Neural crest cell (in vitro differentiated cells): ENCODE results near the gene SORCS2. TPM values are rescaled to one million over a fixed set of nuclear protein-coding genes. Genes with fewer than 3 reads are reported as not detected.

Source experiments
- DNase-seq: peaks from one replicate; pipeline ENCODE4 v3.0.0; 2021; ENCODE audit warnings: low read depth, mixed read lengths, low spot score
- H3K27ac Mint-ChIP-seq: one replicate; pipeline ENCODE4 v1.8.0; 2021; ENCODE audit warnings: mild to moderate bottlenecking, mixed read lengths; ENCODE audit not compliant: unreplicated experiment
- H3K27me3 Mint-ChIP-seq: 2 replicates; pipeline ENCODE4 v1.8.0; 2021; ENCODE audit warnings: low read depth, mild to moderate bottlenecking, mixed read lengths
- H3K36me3 Mint-ChIP-seq: 2 replicates; pipeline ENCODE4 v1.8.0; 2021; ENCODE audit warnings: low read depth, mild to moderate bottlenecking, mixed read lengths
- H3K4me1 Mint-ChIP-seq: 2 replicates; pipeline ENCODE4 v1.8.0; 2021; ENCODE audit warnings: mixed read lengths
- H3K4me3 Mint-ChIP-seq: one replicate; pipeline ENCODE4 v1.8.0; 2021; ENCODE audit warnings: mild to moderate bottlenecking, mixed read lengths
- H3K9me3 Mint-ChIP-seq: 2 replicates; pipeline ENCODE4 v1.8.0; 2021; ENCODE audit warnings: mixed read lengths
- CTCF ChIP-seq: fragments of 200-600 bp; sonication (generic); conservative IDR thresholded peaks from 2 replicates; pipeline ENCODE4 v1.5.0; 2021; ENCODE audit warnings: antibody characterized with exemption, mild to moderate bottlenecking
- total RNA-seq: library from RNA; stranded (reverse); gene quantifications from 2 replicates; pipeline ENCODE4 v1.2.1, GENCODE V29; 2021

Gene SORCS2
- total RNA-seq, 1 donor from 2014 or later, result 1.1 TPM

GRCh38 chr4:7227008-7227407 is 34.7 kb downstream of the SORCS2 start:
- Mint-ChIP-seq H3K27me3 (no peaks in the 10 kb centered on the region), H3K4me3 (no peak overlapping the region), H3K9me3 (no peaks in the 10 kb centered on the region), H3K27ac (peak overlapping the region; percentile 81), H3K4me1 (peaks cover 10% of the 10 kb centered on the region), H3K36me3 (no peaks in the 10 kb centered on the region)
- no peak for TF ChIP-seq CTCF
- DNase-seq, result no peak

GRCh38 chr4:7228734-7229133 is 36.4 kb downstream of the SORCS2 start:
- no peak for DNase-seq
- Mint-ChIP-seq H3K4me1 (peaks cover 10% of the 10 kb centered on the region), H3K9me3 (no peaks in the 10 kb centered on the region), H3K27ac (no peak overlapping the region), H3K4me3 (no peak overlapping the region), H3K27me3 (no peaks in the 10 kb centered on the region), H3K36me3 (no peaks in the 10 kb centered on the region)
- no peak for TF ChIP-seq CTCF

- Mint-ChIP-seq H3K9me3 (no peaks in the 10 kb centered on the region), H3K4me3 (no peak overlapping the region), H3K4me1 (no peaks in the 10 kb centered on the region), H3K36me3 (no peaks in the 10 kb centered on the region), H3K27me3 (no peaks in the 10 kb centered on the region), H3K27ac (no peak overlapping the region)
- TF ChIP-seq CTCF, result no peak
- DNase-seq, result no peak
Observed at GRCh38 chr4:7232061-7232650, 39.8 kb downstream of the SORCS2 start.

- Mint-ChIP-seq H3K27ac (no peak overlapping the region), H3K4me1 (no peaks in the 10 kb centered on the region), H3K27me3 (no peaks in the 10 kb centered on the region), H3K9me3 (no peaks in the 10 kb centered on the region), H3K36me3 (no peaks in the 10 kb centered on the region), H3K4me3 (no peak overlapping the region)
- no peak for TF ChIP-seq CTCF
- no peak for DNase-seq
Observed at GRCh38 chr4:7233006-7233580, 40.8 kb downstream of the SORCS2 start.

DNA sequence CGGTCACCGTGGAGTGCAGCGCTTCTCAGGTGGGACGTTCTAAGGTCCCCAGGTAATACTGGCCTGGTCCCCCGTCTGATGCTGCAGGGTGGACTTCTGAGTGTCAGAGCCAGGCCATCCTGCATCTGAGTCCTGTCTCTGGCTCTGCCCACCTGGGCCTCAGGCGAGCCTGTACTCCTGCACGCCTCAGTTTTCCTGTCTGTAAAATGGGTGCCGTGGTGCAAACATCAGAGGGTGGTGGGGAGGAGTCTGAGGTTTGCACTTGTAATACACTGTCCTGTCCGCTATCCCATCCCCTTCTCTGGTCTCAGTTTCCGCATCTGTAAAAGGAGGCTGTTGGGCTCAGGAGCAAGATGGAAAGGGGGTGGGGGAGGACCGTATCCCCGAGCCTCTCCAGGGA is 41.3 kb downstream of the SORCS2 start:
- DNase-seq, result no peak
- no peaks in the 10 kb centered on the region for H3K4me1 Mint-ChIP-seq
- H3K27me3 Mint-ChIP-seq, result no peaks in the 10 kb centered on the region
- no peaks in the 10 kb centered on the region for H3K9me3 Mint-ChIP-seq
- no peak for TF ChIP-seq CTCF
- H3K4me3 Mint-ChIP-seq, result no peak overlapping the region
- H3K27ac Mint-ChIP-seq, result no peak overlapping the region
- H3K36me3 Mint-ChIP-seq, result no peaks in the 10 kb centered on the region
